SK-N-MC (cell line): ENCODE measurements around the gene CEP89.

Experiments
- EZH2 ChIP-seq: fragments of 200-600 bp; sonication (generic); IDR thresholded peaks from one replicate; pipeline ENCODE4 v1.6.1; 2017; ENCODE audit warnings: antibody characterized with exemption
- POLR2AphosphoS5 ChIP-seq: IDR thresholded peaks from 2 replicates; pipeline ENCODE4 v1.6.1; 2012; ENCODE audit warnings: mild to moderate bottlenecking, low read depth, low read length, borderline replicate concordance

- TF ChIP-seq EZH2 (no peak), POLR2AphosphoS5 (no peak)
Measured at GRCh38 chr19:32930567-32930966, 41.2 kb downstream of the CEP89 start.
